GM18508 (cell line): ENCODE results near the gene KCNQ1.

Source experiments
- ATAC-seq: cut with Tn5 transposase; IDR thresholded peaks from one replicate; pipeline ENCODE4 v1.9.1; 2021; ENCODE audit warnings: moderate number of reproducible peaks; ENCODE audit not compliant: insufficient read depth, unreplicated experiment

Gene KCNQ1

DNA sequence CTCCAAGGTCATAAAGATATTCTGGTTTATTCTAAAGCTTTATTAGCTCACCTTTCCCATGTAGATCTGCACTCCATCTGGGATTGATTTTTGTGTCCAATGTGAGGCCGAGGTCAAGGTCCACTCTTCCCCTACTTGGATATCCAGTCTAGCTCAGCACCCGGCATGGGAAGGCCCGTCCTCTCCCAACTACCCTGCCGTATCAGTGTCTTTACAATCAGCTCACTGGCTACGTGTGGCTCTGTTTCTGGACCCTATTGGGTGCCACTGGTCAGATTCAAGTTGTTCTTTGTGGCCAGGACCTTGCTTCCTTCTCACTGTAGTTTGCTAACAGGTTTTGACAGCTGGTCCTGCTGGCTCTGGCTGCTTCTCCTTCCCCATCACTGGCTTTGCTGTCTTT, 224.1 kb downstream of the KCNQ1 start:
- ATAC-seq, result no peak

DNA sequence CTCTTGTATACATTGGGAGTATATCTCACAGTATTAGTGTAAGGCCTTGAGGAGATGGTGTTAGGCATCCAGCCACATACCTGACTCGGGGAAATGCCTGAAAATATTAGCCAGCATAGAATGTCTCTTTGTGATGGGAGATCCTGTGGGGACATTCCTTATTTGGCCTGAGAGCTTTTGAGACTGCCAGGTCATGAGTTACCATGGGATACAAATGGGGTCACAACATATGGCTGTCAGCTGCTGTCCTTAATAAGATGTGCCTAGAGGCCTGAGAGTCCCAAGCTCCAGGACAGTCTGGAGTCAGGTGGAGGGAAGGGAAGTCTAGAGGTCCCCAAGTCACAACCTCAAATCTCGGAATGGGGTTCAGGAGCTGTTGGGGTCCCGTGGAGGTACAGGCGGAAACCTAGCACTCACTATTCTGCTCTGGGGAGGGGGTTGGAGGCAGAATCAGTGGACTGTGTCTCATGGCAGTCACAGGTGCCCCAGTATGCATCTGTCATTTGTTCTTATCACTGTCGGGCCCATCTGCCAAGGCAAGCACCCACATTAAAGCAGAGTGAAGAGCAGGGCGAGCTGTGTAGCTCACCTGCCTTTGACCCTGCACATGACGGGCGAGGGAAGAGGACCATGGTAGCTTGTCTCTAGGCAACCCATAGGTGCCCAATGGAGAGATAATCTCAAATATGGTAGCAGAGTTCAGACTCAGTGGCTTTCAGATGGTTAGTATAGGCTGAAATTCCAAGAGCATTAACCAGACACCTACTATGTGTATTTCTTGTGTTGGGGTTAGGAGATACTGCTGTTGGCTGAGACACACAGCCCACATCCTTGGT, 225.0 kb downstream of the KCNQ1 start:
- no peak for ATAC-seq

DNA sequence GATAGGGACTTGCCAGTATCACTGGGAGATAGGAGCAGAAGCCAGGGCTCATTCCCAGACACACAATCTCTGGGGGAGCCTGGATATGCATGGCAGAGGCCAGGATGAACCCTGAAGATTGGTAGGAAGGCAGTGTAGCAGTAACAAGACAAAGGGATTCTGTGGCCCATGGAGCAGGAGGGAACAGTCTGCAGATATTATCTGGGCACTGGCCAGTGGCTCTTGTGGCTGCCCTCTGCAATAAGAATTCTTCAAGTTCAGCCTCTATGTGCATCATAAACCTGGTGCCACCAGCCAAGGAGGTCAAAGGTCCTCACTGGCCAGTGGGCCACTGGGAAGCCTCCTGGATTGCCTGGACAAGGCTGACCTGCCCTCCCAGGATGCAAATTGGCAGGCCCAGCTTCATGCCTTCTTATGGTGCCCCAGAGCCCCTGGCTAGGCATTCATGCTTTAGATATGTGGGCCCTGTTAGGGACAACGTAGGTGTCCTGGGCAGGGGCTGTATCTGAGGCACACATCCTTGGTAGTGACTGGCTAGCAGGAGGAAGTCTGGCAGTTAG, 225.8 kb downstream of the KCNQ1 start:
- ATAC-seq, result no peak

- no peak for ATAC-seq
Observed at GRCh38 chr11:2671748-2672147, 226.9 kb downstream of the KCNQ1 start.

DNA sequence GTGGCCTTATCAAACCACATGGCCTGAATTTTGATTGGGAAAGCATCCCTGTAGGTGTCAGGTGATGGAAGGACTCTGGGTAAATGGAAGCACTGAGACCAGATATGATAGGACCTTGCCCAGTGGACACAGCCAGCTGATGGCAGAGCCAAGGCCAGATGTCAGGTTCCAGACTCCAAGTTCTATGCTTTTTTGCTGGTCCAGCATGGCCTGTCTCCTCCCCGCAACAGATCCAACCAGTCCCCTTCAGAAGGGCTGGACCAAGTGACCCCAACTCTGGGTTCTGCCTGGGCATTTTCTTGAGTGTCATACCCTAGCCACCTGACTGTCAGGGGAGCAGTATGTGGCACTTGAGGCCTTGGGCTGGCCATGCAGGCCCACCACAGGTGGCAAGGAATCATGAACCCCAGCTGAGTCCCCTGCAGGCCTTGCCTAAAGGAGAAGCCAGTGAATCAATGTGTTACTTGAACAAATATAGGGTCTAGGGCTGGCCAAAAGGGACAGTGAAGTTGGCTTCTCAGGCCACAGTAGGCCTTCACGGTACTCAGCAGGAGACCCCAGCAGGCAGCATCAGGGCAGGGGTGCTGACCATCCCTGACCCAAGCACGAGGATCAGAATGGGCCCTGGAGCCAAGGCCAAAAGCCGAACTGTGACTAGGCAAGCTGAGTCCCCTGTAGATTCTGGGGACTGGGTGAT, 227.9 kb downstream of the KCNQ1 start:
- ATAC-seq, result no peak

DNA sequence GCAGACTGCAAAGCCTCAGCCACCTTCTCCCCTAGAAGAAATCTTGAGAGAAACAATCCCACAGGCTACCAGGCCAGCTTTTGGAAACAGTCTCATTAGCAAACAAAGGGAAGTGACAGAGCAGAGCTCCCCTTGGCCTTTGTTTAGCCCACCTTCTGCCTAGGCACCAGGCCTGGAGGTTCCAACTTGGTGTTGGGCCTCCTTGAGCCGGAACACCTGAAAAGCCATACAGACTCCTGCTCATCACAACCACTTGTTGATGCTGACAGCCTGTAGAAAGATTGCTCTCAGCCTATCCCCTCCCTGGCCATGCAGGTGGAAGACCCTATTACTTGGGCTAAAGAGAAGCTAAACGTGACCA, 228.4 kb downstream of the KCNQ1 start:
- ATAC-seq, result no peak

DNA sequence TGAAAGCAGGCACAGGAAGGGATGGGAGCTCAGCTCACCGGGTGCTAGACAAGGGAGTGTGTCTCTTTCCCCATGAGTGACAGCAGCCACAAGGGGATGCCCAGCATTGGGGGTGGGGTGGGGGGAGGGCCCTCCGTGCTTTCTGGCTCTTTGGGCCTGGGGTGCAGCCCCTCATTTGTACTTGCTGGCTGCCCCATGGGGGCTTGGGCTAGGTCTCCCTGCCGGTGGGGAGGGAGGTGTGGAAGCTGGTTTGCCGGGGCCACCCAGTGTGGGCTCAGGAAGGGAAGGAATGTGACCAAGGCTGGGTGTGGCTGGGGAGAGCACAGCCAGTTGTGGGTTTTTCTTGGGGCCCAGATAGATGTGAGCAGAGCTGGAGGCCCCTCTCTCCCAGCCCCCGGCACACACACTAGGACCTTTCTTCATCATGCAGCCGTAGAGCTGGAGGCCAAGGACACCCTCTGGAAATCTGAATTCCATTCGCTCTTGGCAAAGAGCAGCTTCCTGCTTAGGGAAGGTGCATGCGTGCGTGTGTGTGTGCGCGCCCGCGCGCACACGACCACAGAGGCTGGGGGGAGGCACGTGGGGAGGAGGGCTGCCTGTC, 229.2 kb downstream of the KCNQ1 start:
- ATAC-seq, result no peak

DNA sequence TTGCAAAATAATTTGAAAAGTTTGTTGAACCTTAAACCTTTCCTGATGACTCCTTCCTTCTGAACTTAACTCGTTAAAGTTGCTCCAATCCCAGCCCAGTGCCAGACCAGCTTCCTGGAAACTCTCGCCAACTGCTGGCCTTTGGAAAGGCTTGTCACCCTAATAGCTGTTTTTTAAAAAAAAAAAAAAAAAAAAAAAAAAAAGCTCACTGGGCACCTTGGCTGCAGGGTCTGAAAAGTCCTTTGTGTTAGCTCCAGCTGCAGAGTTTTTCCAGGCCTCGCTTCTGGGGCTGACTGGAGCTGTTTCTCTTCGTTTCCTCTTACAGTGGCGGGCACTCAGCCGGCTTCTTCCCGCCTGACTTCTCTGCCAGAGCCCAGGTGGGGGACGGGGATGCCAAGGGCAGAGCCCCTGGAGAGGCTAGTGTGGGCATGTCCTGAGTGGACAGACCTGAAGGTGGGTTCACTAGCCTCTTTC, 229.9 kb downstream of the KCNQ1 start:
- no peak for ATAC-seq

GRCh38 chr11:2675540-2675939, 230.7 kb downstream of the KCNQ1 start:
- no peak for ATAC-seq

GRCh38 chr11:2677127-2677526, 232.3 kb downstream of the KCNQ1 start:
- no peak for ATAC-seq

GRCh38 chr11:2678396-2678795, 233.6 kb downstream of the KCNQ1 start:
- ATAC-seq, result no peak

DNA sequence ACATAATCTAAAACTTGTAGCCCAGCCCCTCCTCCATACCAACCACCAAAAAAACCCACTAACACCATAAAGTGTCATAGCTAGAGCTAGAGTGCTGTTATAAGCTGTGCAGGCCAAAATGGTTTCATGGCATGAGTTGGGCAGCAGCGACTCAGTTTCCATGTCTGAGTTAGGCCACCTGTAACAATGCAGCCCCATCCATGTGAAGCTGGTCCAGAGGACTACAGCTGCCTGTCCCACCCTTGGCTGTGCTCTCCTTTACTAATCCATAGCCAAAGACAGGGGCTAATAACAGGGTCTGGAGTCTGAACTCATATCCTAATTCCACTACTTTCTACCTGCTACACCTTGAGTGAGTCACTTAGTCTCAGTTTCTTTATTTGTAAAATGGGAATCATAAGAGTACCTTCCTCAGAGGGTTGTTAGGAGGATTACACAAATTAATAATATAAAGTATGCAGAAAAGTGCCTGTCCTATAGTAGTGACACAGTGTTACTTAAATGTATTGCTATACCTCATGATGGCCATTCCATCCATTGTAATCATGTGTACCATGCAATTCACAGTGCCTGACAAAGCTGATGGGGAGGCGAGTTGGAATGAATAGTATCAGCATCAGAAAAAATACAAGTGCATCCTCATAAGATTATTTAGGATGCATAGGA, 234.3 kb downstream of the KCNQ1 start:
- no peak for ATAC-seq

DNA sequence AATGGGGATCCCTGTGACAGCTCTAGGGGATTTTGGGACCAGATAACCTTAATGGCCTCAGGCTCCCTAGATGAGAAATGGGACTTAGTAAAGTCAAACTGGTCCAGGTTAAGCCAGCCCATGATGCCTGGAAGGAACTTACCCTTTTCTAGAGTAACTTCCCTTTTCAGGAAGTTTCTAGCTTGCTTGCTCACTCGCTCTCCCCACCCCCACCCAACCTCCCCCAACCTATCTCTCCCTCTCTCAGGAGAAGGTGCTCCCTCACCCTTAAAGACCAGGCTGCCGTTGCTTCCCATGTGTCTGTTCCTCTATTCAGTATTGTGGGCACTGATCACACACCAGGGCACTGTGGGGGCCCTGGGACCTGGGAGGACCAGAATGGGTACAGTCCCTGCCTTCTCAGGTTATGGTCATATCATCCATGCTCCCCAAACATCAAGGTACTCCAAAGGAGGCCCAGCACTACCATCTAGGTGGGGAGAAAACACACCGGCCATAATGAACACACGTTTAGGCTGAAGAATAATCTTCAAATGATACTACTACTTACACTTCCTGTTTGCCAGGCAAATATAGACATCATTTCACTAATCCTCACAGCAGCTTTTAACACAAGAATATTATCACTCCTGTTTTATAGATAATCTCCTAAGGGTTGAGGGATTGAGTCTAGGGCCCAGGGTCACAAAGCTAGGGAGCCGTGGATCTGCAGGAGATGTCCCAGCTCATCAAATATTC, 236.8 kb downstream of the KCNQ1 start:
- no peak for ATAC-seq

DNA sequence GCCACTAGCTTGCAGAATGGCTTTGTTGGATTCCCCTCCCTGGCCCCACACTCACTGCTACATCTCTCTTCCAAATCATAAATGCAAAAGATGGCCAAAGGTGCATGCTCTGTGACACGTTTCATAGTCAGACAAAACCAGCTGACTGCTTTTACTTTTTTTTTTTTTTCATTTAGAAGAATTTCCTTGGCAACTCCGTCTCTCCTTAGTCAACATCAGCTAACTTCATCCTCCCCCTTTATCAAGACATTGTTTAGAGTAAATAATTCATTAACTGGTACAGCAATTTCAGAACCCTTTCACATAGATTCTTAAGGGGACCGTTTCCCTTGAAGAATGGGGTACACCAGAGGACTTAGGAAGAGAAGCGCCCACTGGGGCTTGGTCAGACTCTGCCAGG, 239.0 kb downstream of the KCNQ1 start:
- no peak for ATAC-seq

- no peak for ATAC-seq
Observed at GRCh38 chr11:2684581-2684980, 239.8 kb downstream of the KCNQ1 start.

DNA sequence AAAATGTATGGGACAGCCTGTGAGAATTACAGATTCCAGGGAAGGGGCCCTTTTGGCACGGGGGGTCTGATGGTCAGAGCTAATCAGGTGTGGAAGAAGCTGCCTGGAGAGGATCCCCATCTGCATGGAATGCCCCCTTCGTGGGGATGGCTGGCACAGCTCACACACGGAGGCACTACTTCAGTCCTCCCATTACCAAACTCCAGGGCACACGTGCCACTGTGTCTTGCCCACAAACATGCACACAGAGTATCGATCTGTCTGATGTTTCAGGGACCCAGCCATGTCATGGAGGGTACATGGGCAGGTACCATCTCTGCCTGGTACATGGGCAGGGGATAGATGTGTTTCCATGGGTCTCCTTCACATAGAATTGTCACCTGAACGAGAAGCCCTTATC, 240.2 kb downstream of the KCNQ1 start:
- ATAC-seq, result no peak

DNA sequence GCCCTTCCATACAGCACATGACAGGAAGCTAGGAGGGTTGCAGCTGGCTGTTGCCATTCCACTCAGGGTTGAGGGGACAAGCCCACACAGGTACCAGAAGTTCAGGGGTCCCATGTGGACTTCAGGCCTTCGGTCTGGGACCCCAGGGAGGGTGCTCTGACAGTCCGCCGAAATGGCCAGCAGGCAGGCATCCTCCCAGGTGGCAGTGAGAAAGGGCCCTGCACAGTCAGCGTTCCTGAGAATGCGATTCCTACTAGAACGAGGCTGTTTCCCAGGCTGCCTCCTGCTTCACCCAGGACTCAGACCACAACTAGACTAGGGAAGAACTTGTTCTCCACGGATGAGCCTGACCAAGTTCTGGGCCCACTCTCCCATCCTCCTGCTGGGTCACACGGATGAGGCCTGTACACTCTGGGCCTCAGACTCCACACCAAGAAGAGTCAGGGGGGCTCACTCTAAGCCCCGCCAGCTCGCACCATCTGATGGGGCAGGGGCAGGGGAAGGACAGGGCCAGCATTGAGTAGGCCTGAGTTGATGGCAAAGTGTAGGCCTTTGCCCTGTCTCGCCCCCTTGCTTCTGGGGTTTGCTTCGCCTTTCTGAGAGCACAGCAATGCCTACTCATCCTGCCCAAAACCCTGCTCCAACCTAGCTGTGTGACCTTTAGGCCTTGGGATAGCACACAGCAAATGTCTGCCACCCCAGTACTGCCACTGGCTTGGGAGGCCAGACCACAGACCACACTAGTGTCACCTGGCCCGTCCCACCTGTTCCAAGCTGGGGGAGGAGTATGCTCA, 241.0 kb downstream of the KCNQ1 start:
- ATAC-seq, result no peak

- no peak for ATAC-seq
Observed at GRCh38 chr11:2686360-2687222, 241.8 kb downstream of the KCNQ1 start.
